Activated CD8-positive, alpha-beta memory T cell treated with anti-CD3 and anti-CD28 coated beads for 48 hours (primary cell): ENCODE measurements around the gene MYH1.

Experiments
- DNase-seq, 3 experiments: peaks; one replicate each; pipeline ENCODE4 v3.0.0-alpha.2; 2020; ENCODE audit warnings: low read depth in 2 of 3, low spot score in 2 of 3

The MYH1 gene

DNA sequence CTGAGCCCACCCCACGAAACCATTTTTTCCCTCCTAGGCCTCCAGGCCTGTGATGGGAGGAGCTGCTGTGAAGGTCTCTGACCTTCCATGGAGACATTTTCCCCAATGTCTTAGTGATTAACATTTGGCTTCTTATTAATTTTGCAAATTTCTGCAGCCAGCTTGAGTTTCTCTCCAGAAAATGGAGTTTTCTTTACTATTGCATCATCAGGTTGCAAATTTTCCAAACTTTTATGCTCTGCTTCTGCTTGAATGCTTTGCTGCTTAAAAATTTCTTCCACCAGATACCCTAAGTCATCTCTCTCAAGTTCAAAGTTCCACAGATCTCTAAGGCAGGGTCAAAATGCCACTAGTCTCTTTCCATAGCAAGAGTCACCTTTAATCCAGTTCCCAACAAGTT, 36.1 kb downstream of the MYH1 start:
- no peak for DNase-seq

DNA sequence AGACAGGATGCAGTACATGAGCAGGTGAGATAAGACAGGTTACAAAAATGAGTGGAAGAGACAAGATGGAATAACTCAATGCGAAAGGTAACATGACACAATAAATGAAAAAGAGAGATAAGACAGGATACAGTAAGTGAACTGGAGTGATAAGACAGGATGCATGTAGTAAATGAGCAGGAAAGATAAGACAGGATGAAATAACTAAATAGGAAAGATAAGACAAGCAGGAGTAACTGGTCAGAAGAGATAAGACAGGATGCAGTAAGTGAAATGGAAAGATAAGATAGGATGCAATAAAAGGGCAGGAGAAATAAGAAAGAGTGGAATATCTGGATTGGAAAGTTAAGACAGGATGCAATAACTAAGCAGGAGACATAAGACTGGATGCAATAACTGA, 40.6 kb downstream of the MYH1 start:
- DNase-seq: no peak

DNA sequence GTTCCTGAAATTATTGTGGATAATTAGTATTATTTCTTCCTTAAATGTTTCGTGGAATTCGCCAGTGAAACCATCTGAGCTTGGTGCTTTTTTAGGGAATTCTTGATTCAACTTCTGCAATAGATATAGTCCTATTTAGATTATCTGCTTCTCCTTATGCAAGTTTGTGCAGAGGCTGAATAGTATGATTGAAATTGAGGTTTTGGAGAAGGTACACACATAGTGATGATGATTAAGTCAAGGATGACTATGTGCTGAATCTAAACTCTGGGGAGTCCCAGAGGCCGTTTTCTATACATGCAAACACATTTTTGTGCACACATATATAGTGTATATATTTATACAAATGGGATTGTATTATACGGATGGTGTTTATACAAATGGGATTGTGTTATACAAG, 43.8 kb downstream of the MYH1 start:
- DNase-seq: no peak

DNA sequence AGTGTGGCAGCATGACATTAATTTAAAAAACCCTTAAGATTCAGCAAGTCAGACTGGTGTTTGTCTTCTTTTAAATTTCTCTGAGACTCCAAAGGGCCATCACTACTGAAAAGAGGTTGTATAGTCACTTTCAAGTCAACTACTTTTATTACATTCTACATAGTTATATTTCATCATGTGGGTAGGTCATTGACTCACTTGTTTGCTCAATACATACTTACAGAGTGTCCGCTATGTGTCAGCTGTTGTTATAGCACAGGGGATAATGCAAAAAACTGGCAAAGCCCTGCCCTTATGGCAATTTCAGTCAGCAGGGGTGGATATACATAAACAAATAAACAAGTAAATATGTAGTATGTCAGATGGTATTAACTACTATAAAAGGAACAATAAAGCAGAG, 46.5 kb downstream of the MYH1 start:
- DNase-seq: no peak

DNA sequence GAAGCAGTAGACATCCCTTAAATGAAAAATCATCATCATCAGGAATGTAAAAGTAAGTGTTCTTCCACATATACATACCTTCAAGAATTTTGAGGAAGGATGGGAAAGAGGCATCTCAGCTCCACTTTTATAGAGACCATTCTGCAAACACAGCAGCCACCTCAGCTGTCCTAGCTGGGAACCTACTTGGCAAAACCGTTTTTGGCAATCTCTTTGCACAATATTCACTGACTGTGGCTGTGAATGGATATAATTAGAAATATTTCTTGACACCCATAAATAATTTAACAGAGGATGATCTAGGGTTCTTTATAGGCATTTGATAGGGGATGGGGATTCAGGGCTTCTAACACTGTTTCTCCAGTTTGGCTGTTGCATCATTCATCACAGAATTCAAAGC, 48.9 kb downstream of the MYH1 start, which contains the start of gene MYH4:
Gene MYH4 (minus strand): TSS at position 101 of the 400 bp plus-strand sequence. CDS start 2,814 bp downstream, outside the sequence.
- DNase-seq: no peak

DNA sequence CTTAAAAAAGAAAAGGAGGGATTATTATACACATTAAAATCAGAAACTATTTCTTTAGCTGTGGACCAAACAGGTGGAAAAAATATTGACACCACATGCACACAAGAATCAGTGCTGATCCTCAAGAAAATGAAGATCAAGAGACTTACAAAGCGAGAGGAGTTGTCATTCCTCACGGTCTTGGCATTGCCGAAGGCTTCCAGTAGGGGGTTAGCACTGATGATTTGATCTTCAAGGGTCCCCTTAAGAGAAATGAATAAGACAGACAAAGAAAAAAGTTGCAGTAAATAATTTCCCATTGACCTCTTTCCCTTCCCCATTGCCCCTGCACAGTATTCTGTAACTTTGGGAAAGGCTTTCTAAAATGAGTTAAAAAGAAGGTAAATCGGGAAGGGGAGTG, 54.9 kb downstream of the MYH1 start:
- DNase-seq: no peak

DNA sequence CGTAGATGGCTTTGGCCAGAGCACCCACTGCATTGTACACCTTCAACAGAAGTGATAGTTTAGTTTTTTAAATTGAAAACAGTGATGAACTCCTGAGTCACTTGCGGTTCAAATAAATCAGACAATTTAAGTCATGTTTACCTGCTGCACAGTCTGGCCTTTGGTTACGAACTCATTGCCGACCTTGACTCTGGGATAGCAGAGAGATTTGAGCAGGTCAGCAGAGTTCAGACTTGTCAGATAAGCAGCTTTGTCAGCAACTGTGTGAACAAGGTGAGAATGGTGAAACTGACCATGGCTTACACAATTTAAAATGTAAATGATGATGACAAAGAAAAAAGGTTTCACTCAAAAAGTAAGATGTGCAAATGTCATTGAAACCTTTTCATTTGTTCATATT, 58.3 kb downstream of the MYH1 start:
- no peak for DNase-seq

DNA sequence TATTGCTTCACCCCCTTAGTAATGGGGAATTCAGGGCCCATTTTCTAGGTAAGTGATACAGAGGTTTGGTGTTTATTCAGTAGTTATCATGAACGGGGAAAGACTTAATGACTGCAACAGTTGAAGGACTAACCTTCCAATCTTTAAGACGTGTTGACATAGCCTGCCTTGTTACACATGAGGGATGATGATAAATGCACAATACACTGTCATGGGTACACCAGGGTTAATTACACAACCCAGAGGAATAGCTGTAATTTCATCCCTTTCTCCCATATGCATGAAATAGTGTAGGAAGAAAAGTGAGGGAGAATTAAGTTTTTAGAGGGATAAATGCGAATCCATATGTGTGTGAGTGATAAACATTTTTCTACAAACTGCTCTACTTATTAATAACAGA, 59.6 kb downstream of the MYH1 start:
- no peak for DNase-seq

DNA sequence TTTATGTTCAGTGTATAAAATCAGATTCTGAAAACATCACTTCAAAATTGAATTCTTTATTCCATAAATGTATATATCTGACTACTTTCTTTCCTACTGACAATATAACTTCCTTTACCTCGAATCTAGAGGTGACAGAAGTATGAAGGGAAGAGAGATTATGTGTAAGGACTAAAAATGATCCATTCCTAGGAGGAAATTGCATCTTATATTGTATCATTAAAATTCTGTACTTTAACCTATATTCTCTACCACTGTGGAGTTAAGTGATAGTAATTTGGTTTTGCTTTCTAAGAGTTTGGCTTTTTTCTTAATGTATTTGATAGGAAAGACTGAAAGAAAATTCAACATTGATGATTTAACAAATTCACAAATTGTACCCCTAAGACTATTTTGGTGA, 60.4 kb downstream of the MYH1 start:
- no peak for DNase-seq

DNA sequence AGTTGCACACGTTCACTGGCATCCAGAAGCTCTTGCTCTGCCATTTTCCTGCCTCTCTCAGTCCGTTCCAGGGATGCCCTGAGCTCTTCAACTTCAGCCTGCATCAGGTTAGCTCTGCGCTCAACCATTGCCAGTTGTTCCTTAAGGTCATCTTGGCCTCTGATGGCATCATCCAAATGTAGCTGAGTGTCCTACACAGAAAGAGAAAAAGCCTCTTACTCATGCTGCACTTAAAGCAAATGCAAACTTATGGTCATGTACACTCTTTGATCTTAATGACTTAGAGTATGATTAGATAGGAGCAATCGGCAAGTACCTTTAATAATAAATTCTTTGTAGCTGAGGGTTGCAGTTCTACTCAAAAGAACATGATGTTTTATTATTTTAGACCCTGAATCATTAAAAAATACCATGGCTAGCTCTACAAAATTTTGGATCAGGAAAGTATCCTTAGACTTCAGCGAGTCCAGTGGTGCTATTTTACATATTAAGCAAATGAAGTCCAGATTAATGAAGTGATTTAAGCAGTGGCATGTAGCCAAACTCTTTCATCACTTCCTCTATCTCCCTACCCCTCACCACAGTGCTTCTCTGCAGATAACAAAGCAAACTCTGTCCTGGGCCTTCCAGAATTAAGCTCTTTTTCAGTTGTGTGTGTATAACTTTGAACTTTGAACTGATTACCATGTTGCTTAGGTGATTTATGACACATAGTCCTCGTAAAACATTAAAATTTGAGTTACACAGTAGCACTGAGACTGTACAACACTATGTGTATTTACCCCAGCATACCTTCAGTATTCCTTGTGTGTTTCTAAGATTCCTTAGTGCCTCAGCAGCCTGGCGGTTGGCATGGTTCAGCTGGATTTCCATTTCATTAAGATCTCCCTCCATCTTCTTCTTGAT, 71.1 kb downstream of the MYH1 start:
- DNase-seq: no peak
